T-helper 2 cell treated with Interferon-gamma antibody and Interleukin-4, amounts not matched to agents 5 μg/mL and 100 μg/mL, for 36 hours (primary cell): Measurements from ENCODE around the gene ITM2B.
A peak's percentile ranks its signal among the peaks of the same experiment; 100 is the strongest.
"Not testable (repeated sequence)": the region's sequence is repeated elsewhere in the genome, so short reads cannot be mapped to it uniquely, and the experiment has no call there.

Source experiments
- DNase-seq: peaks from one replicate; pipeline ENCODE4 v3.0.0; 2021; ENCODE audit warnings: low spot score
- H3K27ac Mint-ChIP-seq: one replicate; pipeline ENCODE4 v1.8.0; 2021; ENCODE audit warnings: mild to moderate bottlenecking, mixed read lengths
- H3K27me3 Mint-ChIP-seq: one replicate; pipeline ENCODE4 v1.8.0; 2021; ENCODE audit warnings: low read depth, mixed read lengths
- H3K36me3 Mint-ChIP-seq: one replicate; pipeline ENCODE4 v1.8.0; 2021; ENCODE audit warnings: low read depth, mixed read lengths
- H3K4me1 Mint-ChIP-seq: one replicate; pipeline ENCODE4 v1.8.0; 2021; ENCODE audit warnings: low read depth, mixed read lengths
- H3K4me3 Mint-ChIP-seq: one replicate; pipeline ENCODE4 v1.8.0; 2022; ENCODE audit warnings: mild to moderate bottlenecking, moderate library complexity, mixed read lengths
- H3K9me3 Mint-ChIP-seq: one replicate; pipeline ENCODE4 v1.8.0; 2021; ENCODE audit warnings: mixed read lengths

Gene ITM2B

DNA sequence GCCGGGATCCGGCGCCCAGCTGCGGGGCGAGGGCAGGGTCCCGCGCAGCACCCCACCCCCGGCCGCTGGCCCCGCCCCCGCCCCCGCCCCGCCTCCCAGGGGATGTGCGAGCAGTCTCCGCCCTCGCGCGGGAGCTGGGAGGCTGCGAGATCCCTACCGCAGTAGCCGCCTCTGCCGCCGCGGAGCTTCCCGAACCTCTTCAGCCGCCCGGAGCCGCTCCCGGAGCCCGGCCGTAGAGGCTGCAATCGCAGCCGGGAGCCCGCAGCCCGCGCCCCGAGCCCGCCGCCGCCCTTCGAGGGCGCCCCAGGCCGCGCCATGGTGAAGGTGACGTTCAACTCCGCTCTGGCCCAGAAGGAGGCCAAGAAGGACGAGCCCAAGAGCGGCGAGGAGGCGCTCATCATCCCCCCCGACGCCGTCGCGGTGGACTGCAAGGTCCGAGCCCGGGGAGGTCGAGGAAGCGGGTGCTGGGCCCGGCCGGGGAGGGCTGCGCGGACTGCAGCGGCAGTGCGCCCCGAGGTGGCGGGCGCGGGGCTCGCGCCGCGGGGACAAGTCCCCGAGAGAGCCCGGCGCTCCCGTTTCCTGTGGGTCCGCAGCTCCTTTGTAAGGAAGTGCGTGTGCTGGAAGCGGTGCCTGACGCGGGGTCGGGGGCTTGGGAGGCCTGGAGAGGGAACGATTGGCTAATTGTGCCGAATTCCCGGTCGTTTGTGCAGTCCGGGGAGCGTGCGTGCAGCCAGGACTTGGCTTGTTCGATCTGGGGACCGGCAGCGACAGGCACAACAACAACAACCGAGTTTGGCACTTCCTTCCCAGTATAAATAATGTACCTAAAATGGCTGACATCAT is at the start of gene ITM2B:
ITM2B (plus strand) TSS at position 161 of the 843 bp plus-strand sequence; CDS start at position 316, 155 bp downstream.
- peak within 1 kb of the TSS; percentile 91 for H3K4me3 Mint-ChIP-seq
- peaks cover 22% of the 10 kb centered on the region for H3K36me3 Mint-ChIP-seq
- DNase-seq = peak; percentile 52
- peak within 1 kb of the TSS; percentile 88 for H3K27ac Mint-ChIP-seq
- H3K9me3 Mint-ChIP-seq = no peaks in the 10 kb centered on the region
- H3K4me1 Mint-ChIP-seq = peaks cover 34% of the 10 kb centered on the region
- peaks cover 61% of the 10 kb centered on the region for H3K27me3 Mint-ChIP-seq

DNA sequence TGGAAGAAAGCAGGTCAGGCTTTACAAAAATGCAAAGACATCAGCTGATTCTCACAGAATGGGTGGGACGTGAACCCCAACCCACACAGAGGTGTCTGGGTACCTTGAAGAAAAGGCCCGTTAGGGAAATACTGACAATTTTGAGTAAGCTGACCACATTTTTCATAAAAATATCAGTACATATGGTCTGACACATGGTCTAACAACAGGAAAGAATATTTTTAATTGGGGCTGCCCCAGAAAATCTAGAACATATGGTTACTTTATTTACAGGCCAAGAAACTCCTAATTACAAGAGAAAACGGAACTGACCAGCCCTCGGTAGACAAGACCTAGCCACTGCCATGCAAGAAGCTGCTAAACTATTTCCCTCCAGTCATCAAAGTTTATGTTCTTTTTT is 48.7 kb upstream of the ITM2B start:
- H3K36me3 Mint-ChIP-seq = no peaks in the 10 kb centered on the region
- no peak overlapping the region for H3K4me3 Mint-ChIP-seq
- H3K4me1 Mint-ChIP-seq = peaks cover 34% of the 10 kb centered on the region
- no peaks in the 10 kb centered on the region for H3K9me3 Mint-ChIP-seq
- no peak for DNase-seq
- H3K27me3 Mint-ChIP-seq = peaks cover 34% of the 10 kb centered on the region
- no peak overlapping the region for H3K27ac Mint-ChIP-seq

DNA sequence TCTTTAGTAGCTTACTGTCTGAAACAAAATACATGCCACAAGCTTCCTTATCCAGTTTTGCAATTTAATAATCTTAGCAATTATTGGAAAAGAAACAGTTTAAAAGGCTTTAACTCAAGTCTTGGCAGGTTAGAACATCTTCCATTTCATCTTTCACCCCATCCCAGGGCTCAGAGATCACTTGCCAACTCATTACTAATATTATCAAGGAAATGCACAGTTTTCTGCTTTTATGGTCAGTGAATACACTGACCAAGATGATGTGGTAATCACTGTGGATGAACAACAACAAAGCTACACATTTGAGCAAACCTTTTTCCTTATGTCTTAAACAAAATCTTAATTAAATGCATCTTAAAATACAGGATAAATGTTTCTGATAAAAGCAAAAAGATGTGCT is 48.0 kb upstream of the ITM2B start:
- Mint-ChIP-seq H3K4me3 (peak overlapping the region; percentile 8), H3K9me3 (no peaks in the 10 kb centered on the region), H3K27me3 (peaks cover 35% of the 10 kb centered on the region), H3K36me3 (no peaks in the 10 kb centered on the region), H3K4me1 (peaks cover 34% of the 10 kb centered on the region), H3K27ac (no peak overlapping the region)
- no peak for DNase-seq

DNA sequence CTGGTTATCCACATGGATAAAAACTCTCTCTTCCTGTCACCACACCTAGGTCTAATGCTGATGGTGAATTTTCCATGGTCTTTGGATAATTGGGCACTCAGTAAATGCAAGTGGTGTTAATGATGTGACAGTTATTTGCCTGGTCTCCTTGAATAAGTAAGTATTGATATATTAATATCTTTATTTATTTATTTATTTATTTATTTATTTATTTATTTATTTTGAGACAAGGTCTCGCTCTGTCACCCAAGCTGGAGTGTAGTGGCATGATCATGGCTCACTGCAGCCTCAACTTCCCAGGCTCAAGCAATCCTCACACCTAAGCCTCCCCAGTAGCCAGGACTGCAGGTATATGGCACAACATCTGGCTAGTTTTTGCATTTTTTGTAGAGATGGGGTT is 46.3 kb upstream of the ITM2B start:
- Mint-ChIP-seq H3K4me1 (peaks cover 34% of the 10 kb centered on the region), H3K4me3 (no peak overlapping the region), H3K27me3 (peaks cover 38% of the 10 kb centered on the region), H3K9me3 (no peaks in the 10 kb centered on the region), H3K27ac (no peak overlapping the region), H3K36me3 (no peaks in the 10 kb centered on the region)
- DNase-seq = no peak

DNA sequence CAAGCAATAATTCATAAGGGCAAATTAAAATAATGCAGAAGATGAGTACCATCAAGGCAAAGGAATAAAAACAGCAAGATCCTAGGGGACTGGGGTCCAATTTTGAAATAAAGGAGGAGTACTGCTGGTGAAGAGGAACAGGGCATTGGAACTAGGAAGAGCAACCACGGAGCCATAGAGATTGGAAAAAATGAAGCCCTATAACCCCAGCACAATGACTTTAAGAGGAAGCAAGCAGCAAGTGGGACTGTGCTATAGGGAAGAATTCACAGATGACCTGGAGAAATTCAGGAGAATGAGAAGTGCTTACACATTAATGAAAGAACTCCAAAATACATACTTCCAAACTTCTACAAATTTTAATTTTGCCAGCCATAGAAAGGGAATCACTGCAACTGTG is 44.9 kb upstream of the ITM2B start:
- no peak overlapping the region for H3K27ac Mint-ChIP-seq

GRCh38 chr13:48188601-48189000 is 44.4 kb upstream of the ITM2B start:
- Mint-ChIP-seq H3K9me3 (no peaks in the 10 kb centered on the region), H3K27ac (no peak overlapping the region), H3K36me3 (no peaks in the 10 kb centered on the region), H3K27me3 (peaks cover 37% of the 10 kb centered on the region), H3K4me1 (peaks cover 29% of the 10 kb centered on the region), H3K4me3 (no peak overlapping the region)
- no peak for DNase-seq

More for the DNA sequence above, 44.9 kb upstream of the ITM2B start:
- Mint-ChIP-seq H3K27me3 (peaks cover 37% of the 10 kb centered on the region), H3K4me1 (peaks cover 29% of the 10 kb centered on the region), H3K9me3 (no peaks in the 10 kb centered on the region), H3K4me3 (no peak overlapping the region), H3K36me3 (no peaks in the 10 kb centered on the region)
- DNase-seq = no peak

DNA sequence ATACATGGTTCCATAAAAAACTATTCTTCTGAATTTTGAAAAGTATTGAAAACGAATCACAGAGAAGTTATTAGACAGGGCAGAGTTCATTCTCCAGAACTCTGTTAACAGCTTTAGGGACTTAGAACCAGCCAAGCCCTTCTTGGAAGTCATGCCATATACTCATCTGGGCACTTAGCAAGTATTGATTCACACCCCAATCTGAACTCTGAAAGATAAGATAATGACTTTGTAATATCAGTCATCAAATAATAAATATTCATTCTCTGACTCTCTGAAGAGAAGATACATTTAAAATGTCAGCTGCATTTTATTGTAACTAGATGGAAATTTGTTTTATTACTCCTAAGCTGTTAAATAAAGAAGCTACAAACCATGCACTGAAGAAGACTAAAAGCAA is 43.8 kb upstream of the ITM2B start:
- Mint-ChIP-seq H3K27ac (no peak overlapping the region), H3K36me3 (no peaks in the 10 kb centered on the region), H3K4me1 (peaks cover 29% of the 10 kb centered on the region), H3K4me3 (no peak overlapping the region), H3K9me3 (no peaks in the 10 kb centered on the region), H3K27me3 (peaks cover 37% of the 10 kb centered on the region)
- no peak for DNase-seq

DNA sequence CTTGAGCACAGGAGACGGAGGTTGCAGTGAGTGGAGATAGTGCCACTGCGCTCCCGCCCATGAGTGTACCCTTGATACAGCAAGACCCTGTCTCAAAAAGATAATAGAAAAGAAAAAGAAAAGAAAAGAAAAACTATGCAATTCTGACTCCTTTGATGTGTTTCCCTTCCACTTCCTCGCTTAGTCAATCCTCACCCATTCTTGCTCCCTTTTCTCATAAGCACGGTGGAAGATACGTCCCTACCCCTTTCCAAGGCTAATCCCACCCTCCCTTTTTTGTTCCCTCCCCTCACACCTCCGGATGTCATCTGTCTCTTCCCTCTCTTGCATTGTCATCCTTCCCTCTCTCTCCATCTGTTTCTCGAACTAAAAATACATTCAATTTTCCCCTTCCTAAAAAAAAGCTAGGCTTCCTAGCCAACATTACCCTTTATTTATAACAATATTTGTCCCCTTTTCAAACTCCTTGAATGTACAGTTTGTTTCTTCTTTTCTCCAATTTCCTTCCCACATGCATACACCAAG is 40.5 kb upstream of the ITM2B start:
- H3K4me1 Mint-ChIP-seq = peaks cover 13% of the 10 kb centered on the region
- no peaks in the 10 kb centered on the region for H3K36me3 Mint-ChIP-seq
- H3K9me3 Mint-ChIP-seq = peaks cover 4% of the 10 kb centered on the region
- peaks cover 39% of the 10 kb centered on the region for H3K27me3 Mint-ChIP-seq
- no peak overlapping the region for H3K4me3 Mint-ChIP-seq
- H3K27ac Mint-ChIP-seq = no peak overlapping the region
- DNase-seq = no peak

DNA sequence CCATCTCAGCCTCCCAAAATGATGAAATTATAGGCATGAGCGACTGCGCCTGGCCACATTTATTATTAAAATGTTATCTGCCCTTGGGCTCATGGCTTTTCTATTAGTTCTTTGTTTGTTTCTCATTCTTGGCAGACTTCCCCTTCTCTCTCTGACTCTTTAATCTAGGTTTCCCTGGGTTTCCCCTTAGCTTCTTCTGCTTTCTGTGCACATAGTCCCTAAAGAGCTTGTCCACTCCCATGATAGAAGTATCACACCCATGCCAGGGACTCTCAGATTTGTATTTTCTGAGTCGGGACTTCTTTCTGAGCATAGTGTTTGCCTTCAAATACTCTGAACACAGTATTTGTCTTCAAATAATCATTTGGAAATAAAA is 38.6 kb upstream of the ITM2B start:
- Mint-ChIP-seq H3K27me3 (peaks cover 27% of the 10 kb centered on the region), H3K36me3 (no peaks in the 10 kb centered on the region), H3K27ac (no peak overlapping the region), H3K4me1 (peaks cover 6% of the 10 kb centered on the region), H3K4me3 (no peak overlapping the region), H3K9me3 (peaks cover 4% of the 10 kb centered on the region)
- no peak for DNase-seq

- peaks cover 1% of the 10 kb centered on the region for H3K4me1 Mint-ChIP-seq
- H3K27ac Mint-ChIP-seq = no peak overlapping the region
- no peak for DNase-seq
- H3K4me3 Mint-ChIP-seq = no peak overlapping the region
- peaks cover 41% of the 10 kb centered on the region for H3K27me3 Mint-ChIP-seq
- H3K36me3 Mint-ChIP-seq = no peaks in the 10 kb centered on the region
- peaks cover 11% of the 10 kb centered on the region for H3K9me3 Mint-ChIP-seq
These were observed 33.5 kb upstream of the ITM2B start for GRCh38 chr13:48199404-48199946.

DNA sequence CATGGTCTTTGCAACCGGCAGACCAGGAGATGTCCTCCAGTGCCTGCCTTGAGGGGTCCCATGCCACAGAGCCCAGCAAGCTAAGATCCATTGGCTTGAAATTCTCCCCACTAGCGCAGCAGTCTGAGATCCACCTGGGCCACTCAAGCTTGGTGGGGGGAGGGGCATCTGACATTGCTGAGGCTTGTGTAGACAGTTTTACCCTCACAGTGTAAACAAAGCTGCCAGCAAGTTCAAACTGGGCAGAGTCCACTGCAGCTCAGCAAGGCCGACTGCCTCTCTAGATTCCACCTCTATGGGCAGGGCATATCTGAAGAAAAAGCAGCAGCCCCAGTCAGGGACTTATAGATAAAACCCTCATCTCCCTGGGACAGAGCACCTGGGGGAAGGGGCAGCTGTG is 32.0 kb upstream of the ITM2B start:
- Mint-ChIP-seq H3K4me3 (no peak overlapping the region), H3K27me3 (peaks cover 54% of the 10 kb centered on the region), H3K9me3 (peaks cover 16% of the 10 kb centered on the region), H3K4me1 (no peaks in the 10 kb centered on the region), H3K27ac (no peak overlapping the region), H3K36me3 (no peaks in the 10 kb centered on the region)
- DNase-seq = no peak

DNA sequence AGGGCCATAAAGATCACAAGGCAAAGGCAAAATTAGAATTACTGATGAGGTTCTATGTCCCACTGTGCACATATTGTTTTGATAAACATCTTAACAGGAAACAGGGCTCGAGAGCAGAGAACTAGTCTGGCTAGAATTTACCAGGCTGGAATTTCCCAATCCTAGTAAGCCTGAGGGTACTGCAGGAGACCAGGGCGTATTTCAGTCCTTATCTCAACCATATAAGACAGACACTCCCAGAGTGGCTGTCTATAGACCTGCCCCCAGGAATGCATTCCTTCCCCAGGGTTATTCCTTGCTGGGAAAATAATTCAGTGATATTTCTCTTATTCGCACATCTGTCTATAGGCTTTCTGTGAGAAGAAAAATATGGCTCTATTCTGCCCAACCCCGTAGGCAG is 25.8 kb upstream of the ITM2B start:
- not testable (repeated sequence) for H3K27ac Mint-ChIP-seq, DNase-seq, H3K4me1 Mint-ChIP-seq, H3K4me3 Mint-ChIP-seq, H3K36me3 Mint-ChIP-seq
- H3K27me3 Mint-ChIP-seq = peaks cover 59% of the 10 kb centered on the region
- H3K9me3 Mint-ChIP-seq = peaks cover 24% of the 10 kb centered on the region

- no peak for DNase-seq
- H3K4me3 Mint-ChIP-seq = no peak overlapping the region
- peaks cover 5% of the 10 kb centered on the region for H3K4me1 Mint-ChIP-seq
- peaks cover 48% of the 10 kb centered on the region for H3K27me3 Mint-ChIP-seq
- H3K27ac Mint-ChIP-seq = no peak overlapping the region
- H3K36me3 Mint-ChIP-seq = no peaks in the 10 kb centered on the region
- H3K9me3 Mint-ChIP-seq = peaks cover 14% of the 10 kb centered on the region
These were observed 22.8 kb upstream of the ITM2B start for GRCh38 chr13:48210178-48210577.

DNA sequence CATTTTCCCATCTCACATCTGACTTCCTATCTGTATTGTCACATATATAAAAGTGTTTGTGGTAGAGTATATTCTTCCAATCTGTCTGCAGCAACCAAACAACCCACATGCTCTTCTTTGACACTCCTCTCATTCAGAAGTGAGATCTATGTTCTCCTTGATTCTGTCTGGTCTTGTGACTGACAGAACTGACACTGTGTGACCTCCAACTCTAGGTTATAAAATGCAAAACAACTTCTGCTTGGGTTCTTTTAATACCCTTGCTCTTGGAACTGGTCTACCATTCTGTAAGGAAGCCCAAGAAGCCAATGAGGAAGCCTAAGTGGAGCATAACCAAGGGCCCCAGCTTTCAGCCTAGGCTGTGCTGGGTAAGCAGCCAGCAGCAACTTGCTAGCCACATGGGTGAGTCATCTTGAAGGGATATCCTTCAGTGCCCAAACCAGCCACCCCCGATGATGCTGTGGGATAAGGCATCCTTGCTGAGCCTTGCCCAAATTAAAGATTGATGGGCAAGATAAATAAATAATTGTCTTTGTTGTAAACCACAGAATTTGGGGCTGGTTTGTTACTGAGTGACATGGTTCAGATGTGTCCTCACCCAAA is 18.4 kb upstream of the ITM2B start:
- no peak overlapping the region for H3K4me3 Mint-ChIP-seq
- H3K9me3 Mint-ChIP-seq = peaks cover 13% of the 10 kb centered on the region
- peaks cover 2% of the 10 kb centered on the region for H3K36me3 Mint-ChIP-seq
- peaks cover 41% of the 10 kb centered on the region for H3K27me3 Mint-ChIP-seq
- no peak overlapping the region for H3K27ac Mint-ChIP-seq
- DNase-seq = no peak
- peaks cover 5% of the 10 kb centered on the region for H3K4me1 Mint-ChIP-seq
